Uterus (tissue), 2 donors: ENCODE data around the gene ZNRF2.

Experiments used
- POLR2A ChIP-seq, 2 donors: fragments of 450-650 bp; IDR thresholded peaks; one replicate each; pipeline ENCODE4 v1.6.1; 2016; ENCODE audit warnings: antibody characterized with exemption in 2 of 2, mild to moderate bottlenecking in 1 of 2, moderate library complexity in 1 of 2
- TF ChIP-seq, protein P1 (sequence below), 4 experiments: fragments of 200-600 bp in 2 of 4; fragments of 450-650 bp in 2 of 4; sonication (generic) in 2 of 4; IDR thresholded peaks; one replicate each; pipeline ENCODE4 v1.5.1; 2016 to 2019; ENCODE audit warnings: antibody characterized with exemption in 4 of 4, mild to moderate bottlenecking in 2 of 4, moderate library complexity in 1 of 4

DNA sequence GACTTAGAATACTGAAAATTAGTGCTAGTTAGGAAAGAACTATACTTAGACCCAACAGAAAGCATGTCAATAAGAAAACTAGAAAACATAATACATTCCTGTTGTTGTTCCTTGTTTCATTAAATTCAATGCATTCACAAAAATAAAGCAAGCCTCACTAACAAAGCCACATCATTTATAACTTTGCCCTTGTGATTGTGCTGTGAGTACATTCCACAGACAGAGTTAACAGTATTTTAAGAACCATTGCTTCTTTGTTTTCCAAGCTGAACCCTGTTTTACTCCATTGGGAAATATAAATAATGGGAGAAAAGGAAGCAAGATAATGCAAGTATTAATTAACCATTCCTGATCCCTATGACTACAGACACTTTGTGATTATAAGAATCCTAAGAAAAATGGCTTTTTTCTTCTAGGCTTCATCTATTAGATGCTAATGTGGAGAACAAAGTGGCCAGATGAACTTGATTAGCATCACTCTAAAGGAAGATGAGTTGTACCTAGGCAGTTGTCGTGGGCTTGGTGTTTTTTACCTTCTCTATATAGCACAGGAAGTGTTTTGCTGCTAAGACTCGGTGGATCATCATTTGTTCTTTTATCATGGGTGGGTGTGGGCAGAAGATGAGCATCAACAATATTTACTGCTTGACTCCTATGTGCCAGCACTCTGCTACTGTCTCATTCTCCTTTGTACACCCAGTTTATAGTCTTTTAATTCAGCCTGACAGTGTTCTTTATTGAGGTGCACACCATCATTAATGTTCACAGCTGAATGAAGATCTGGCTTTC, 34.2 kb upstream of the ZNRF2 start:
- TF ChIP-seq, protein P1, sequence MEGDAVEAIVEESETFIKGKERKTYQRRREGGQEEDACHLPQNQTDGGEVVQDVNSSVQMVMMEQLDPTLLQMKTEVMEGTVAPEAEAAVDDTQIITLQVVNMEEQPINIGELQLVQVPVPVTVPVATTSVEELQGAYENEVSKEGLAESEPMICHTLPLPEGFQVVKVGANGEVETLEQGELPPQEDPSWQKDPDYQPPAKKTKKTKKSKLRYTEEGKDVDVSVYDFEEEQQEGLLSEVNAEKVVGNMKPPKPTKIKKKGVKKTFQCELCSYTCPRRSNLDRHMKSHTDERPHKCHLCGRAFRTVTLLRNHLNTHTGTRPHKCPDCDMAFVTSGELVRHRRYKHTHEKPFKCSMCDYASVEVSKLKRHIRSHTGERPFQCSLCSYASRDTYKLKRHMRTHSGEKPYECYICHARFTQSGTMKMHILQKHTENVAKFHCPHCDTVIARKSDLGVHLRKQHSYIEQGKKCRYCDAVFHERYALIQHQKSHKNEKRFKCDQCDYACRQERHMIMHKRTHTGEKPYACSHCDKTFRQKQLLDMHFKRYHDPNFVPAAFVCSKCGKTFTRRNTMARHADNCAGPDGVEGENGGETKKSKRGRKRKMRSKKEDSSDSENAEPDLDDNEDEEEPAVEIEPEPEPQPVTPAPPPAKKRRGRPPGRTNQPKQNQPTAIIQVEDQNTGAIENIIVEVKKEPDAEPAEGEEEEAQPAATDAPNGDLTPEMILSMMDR (IDR thresholded peaks at IDR 0.05) = no peak
- TF ChIP-seq POLR2A (IDR thresholded peaks at IDR 0.05) = no peak
